Right lobe of liver (tissue), 6 donors: ENCODE measurements around the gene C6orf47. TPM values are rescaled to one million over a fixed set of nuclear protein-coding genes. Genes with fewer than 3 reads are reported as not detected.
"Not testable (repeated sequence)": the region's sequence is repeated elsewhere in the genome, so short reads cannot be mapped to it uniquely, and the experiment has no call there.

ENCODE experiments used
- ATAC-seq, 4 donors: fragments of 200-7000 bp; cut with Tn5 transposase; one replicate each; pipeline ENCODE4 v1.9.1; 2020; ENCODE audit warnings: mild to moderate bottlenecking in 4 of 4, moderate library complexity in 4 of 4
- DNase-seq, 3 donors: peaks; one replicate each; pipeline ENCODE4 v3.0.0-alpha.2; 2020
- H3K27ac ChIP-seq, 3 donors: fragments of 200-600 bp; one replicate each; pipeline ENCODE4 v1.8.0; 2022
- H3K27me3 ChIP-seq, 2 donors: fragments of 200-600 bp; one replicate each; pipeline ENCODE4 v1.8.0; 2022
- H3K36me3 ChIP-seq, 4 donors: fragments of 200-600 bp; sonication (generic) in 1 of 4; one replicate each; pipeline versions ENCODE4 v1.5.1 to v1.8.0; 2017 to 2022; ENCODE audit warnings: control low read depth in 1 of 4
- H3K4me1 ChIP-seq, 4 donors: fragments of 200-600 bp; sonication (generic) in 1 of 4; one replicate each; pipeline versions ENCODE4 v1.5.1 to v1.8.0; 2017 to 2022; ENCODE audit warnings: control low read depth in 1 of 4
- H3K4me3 ChIP-seq, 3 donors: fragments of 200-600 bp; one replicate each; pipeline ENCODE4 v1.8.0; 2022
- H3K9me3 ChIP-seq, 4 donors: fragments of 200-600 bp; sonication (generic) in 1 of 4; one replicate each; pipeline versions ENCODE4 v1.5.1 to v1.8.0; 2017 to 2022; ENCODE audit warnings: control low read depth in 1 of 4
- POLR2A ChIP-seq: fragments of 450-650 bp; IDR thresholded peaks from one replicate; pipeline ENCODE4 v1.6.1; 2017; ENCODE audit warnings: antibody characterized with exemption, mild to moderate bottlenecking
- WGBS: methylation state at CpG from one replicate; pipeline ENCODE4 v1.1.6; 2018; ENCODE audit warnings: low coverage, low lambda C conversion rate; ENCODE audit not compliant: insufficient coverage; ENCODE audit errors: missing lambda C conversion rate; 5-methylcytosine and 5-hydroxymethylcytosine counted together
- intact Hi-C, 2 donors: fragments of 100-400 bp; cut with DNase I; formaldehyde crosslinking; loops; one replicate each; pipeline versions ENCODE4 v1.11.2 to v1.14.1; 2022
- long read RNA-seq: library from polyadenylated mRNA; unstranded; transcript quantifications from one replicate; pipeline ENCODE4 v2.0.0, GENCODE V29; 2019
- total RNA-seq, 6 experiments: library from RNA; depleted of rRNA in 2 of 6; stranded (reverse); fragments of >200 nt in 2 of 6; fragmentation: NEBNext Ultra II Directional in 3 of 6; extraction: Animal tissue kit (Norgen Biotek cat#: 25700) in 3 of 6; gene quantifications; one replicate each; pipeline versions ENCODE4 v1.1.0 to v1.2.4, GENCODE V29; 2016 to 2023
- TF ChIP-seq, protein P1 (sequence below), 4 donors: fragments of 200-600 bp in 3 of 4; fragments of 450-650 bp in 1 of 4; IDR thresholded peaks; one replicate each; pipeline versions ENCODE4 v1.5.1 to v1.8.0; 2016 to 2022; ENCODE audit warnings: antibody characterized with exemption in 4 of 4, mild to moderate bottlenecking in 2 of 4
- donor health status: DM: no; HTN: yes; CAD: no.
- donor health status: DM: no; HTN: no; CAD: no.
- donor health status: DM: no; HTN: no; CAD: no.
- donor health status: DM: no; HTN: yes; CAD: no.
- donor health status: DM: no; HTN: yes; CAD: no.

C6orf47 gene
- total RNA-seq = 1 to 10 TPM; 6.6 to 8.7 (median 7.6) TPM
- long read RNA-seq, partial matches to known transcripts = 0 of 2 reads
- long read RNA-seq, other reads (novel, unspliced or antisense) = 0 of 2 reads

DNA sequence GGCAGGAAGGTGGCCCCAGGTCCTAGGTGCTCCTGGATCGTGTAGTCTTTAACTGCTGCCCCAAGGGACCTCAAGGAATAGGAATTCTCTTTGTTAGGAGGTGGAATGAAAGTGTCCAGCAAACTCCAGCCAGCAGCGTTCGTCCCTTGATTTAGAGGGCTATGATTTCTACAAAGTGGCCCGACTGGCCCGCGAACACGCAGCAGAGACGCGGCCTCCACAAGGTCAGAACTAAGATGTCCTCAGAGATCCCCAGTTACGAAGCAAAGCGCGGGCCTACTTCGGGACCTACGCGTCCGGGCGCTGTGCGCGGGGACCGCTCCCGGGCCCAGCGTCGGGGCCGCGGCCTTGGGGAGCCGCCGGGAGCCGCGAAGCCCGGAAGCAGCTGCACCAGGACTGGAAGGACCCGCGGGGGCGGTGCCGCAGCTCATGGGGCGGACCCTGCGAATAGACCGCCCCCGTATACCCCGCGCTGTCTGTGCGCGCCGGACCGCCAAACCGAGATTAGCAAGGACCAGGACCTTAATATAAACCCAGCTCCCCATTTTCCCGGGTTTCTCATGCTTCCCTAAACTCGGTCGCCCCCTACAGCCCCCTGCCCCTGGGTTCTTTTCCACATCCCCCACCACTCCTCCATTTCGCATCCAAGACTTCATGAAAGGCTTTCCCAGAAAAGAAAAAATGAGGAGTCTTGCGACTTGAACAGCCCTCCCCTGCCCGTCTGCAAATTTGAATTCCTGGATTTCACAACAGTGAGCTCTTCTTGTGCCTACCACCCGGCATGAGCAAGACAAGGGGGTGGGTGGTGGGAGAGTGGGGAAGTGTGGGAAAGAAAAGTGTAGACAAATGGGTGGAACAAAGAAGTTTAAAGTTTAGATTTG is at the start of gene C6orf47:
Gene C6orf47, minus strand, starts transcription at position 398 of the 881 bp plus-strand sequence. CDS start 831 bp downstream, outside the sequence.
- H3K27me3 ChIP-seq = no peaks in the 10 kb centered on the region
- H3K27ac ChIP-seq = peak within 1 kb of the TSS; percentile 59 to 79 (median 64)
- peak within 1 kb of the TSS; percentile 51 to 89 (median 73) for H3K4me3 ChIP-seq
- H3K4me1 ChIP-seq = peaks cover 1 to 49% (median 18%) of the 10 kb centered on the region in 4 donors
- peak; percentile 68 to 84 (median 78) for ATAC-seq
- intact Hi-C loops = no loop called here
- DNase-seq = peak; percentile 87 to 90 (median 90)
- TF ChIP-seq POLR2A = peak; percentile 79
- TF ChIP-seq, protein P1, sequence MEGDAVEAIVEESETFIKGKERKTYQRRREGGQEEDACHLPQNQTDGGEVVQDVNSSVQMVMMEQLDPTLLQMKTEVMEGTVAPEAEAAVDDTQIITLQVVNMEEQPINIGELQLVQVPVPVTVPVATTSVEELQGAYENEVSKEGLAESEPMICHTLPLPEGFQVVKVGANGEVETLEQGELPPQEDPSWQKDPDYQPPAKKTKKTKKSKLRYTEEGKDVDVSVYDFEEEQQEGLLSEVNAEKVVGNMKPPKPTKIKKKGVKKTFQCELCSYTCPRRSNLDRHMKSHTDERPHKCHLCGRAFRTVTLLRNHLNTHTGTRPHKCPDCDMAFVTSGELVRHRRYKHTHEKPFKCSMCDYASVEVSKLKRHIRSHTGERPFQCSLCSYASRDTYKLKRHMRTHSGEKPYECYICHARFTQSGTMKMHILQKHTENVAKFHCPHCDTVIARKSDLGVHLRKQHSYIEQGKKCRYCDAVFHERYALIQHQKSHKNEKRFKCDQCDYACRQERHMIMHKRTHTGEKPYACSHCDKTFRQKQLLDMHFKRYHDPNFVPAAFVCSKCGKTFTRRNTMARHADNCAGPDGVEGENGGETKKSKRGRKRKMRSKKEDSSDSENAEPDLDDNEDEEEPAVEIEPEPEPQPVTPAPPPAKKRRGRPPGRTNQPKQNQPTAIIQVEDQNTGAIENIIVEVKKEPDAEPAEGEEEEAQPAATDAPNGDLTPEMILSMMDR (IDR thresholded peaks at IDR 0.05) = no peak
- H3K36me3 ChIP-seq = peaks cover 0 to 5% (median 1%) of the 10 kb centered on the region in 4 donors
- 3% methylated on average over 9 of the region's 52 CpGs for WGBS
- no peaks in the 10 kb centered on the region for H3K9me3 ChIP-seq

- H3K9me3 ChIP-seq, ATAC-seq, H3K27me3 ChIP-seq, intact Hi-C loops, H3K4me1 ChIP-seq, H3K4me3 ChIP-seq, H3K27ac ChIP-seq, H3K36me3 ChIP-seq, DNase-seq: not testable (repeated sequence)
- WGBS = 57% methylated on average over 9 of the region's 11 CpGs
Observed at GRCh38 chr6:31709157-31709556, 48.6 kb upstream of the C6orf47 start.

DNA sequence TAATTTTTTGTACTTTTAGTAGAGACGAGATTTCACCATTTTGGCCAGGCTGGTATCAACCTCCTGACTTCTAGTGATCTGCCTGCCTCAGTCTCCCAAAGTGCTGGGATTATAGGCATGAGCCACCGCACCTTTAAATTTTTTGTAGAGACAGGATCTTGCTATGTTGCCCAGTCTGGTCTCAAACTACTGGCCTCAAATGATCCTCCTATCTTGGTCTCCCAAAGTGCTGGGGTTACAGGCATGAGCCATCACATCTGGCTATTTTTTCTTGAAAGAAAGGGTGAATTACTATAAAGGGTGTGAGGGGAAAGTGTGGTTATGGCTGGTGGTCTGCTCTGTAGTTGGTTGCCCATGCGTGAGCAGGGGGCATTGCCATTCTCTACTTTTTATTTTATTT is 47.6 kb upstream of the C6orf47 start:
- ATAC-seq (no peak), DNase-seq (no peak)
- WGBS = 84% methylated on average over 3 of the region's 3 CpGs
- Histone ChIP-seq H3K4me1 (peaks cover 0 to 5% (median 0%) of the 10 kb centered on the region in 4 donors), H3K27me3 (no peaks in the 10 kb centered on the region), H3K36me3 (no peaks in the 10 kb centered on the region), H3K4me3 (no peak overlapping the region), H3K27ac (no peak overlapping the region), H3K9me3 (no peaks in the 10 kb centered on the region)
- no peak for TF ChIP-seq POLR2A
- TF ChIP-seq, protein P1 (IDR thresholded peaks at IDR 0.05) = no peak
- intact Hi-C loops = no loop called here

DNA sequence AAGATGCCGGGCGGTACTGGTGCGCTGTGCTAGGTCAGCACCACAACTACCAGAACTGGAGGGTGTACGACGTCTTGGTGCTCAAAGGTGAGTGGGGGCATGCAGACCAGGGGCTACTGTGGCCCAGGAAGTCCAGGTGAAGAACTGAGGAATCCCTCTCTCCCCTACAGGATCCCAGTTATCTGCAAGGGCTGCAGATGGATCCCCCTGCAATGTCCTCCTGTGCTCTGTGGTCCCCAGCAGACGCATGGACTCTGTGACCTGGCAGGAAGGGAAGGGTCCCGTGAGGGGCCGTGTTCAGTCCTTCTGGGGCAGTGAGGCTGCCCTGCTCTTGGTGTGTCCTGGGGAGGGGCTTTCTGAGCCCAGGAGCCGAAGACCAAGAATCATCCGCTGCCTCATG is 47.1 kb upstream of the C6orf47 start:
- H3K27me3 ChIP-seq = no peaks in the 10 kb centered on the region

More for the DNA sequence above, 47.1 kb upstream of the C6orf47 start:
- no peaks in the 10 kb centered on the region for H3K9me3 ChIP-seq
- H3K27ac ChIP-seq = no peak overlapping the region
- intact Hi-C loops = no loop called here
- peaks cover 0 to 5% (median 0%) of the 10 kb centered on the region in 4 donors for H3K4me1 ChIP-seq
- WGBS = 100% methylated on average over 1 of the region's 10 CpGs
- DNase-seq (no peak), ATAC-seq (no peak)
- no peak overlapping the region for H3K4me3 ChIP-seq
- TF ChIP-seq POLR2A = no peak
- TF ChIP-seq, protein P1 (IDR thresholded peaks at IDR 0.05) = no peak
- no peaks in the 10 kb centered on the region for H3K36me3 ChIP-seq
